HepG2 (cell line): ENCODE results near the gene CFAP100. TPM values are rescaled to one million over a fixed set of nuclear protein-coding genes. Genes with fewer than 3 reads are reported as not detected.

Experiments used
- CENPT ChIP-seq: sonication (generic); formaldehyde crosslinking; IDR thresholded peaks from 2 replicates; pipeline ENCODE4 v1.8.0; 2022; ENCODE audit warnings: low read depth, mild to moderate bottlenecking, moderate library complexity, missing genetic modification reagents
- HNF1B ChIP-seq: sonication (generic); formaldehyde crosslinking; IDR thresholded peaks from 2 replicates; pipeline ENCODE4 v1.5.1; 2020; ENCODE audit warnings: mild to moderate bottlenecking, moderate library complexity, missing genetic modification reagents
- HNF4G ChIP-seq, 2 experiments: sonication (generic) in 1 of 2; formaldehyde crosslinking in 1 of 2; IDR thresholded peaks; 2 replicates each; pipeline versions ENCODE4 v1.4.0 to v1.6.1; 2011 to 2020; ENCODE audit warnings: borderline replicate concordance in 2 of 2, low read depth in 2 of 2, mild to moderate bottlenecking in 2 of 2, low read length in 1 of 2, missing genetic modification reagents in 1 of 2, moderate library complexity in 1 of 2
- KDM6A ChIP-seq: IDR thresholded peaks from 2 replicates; pipeline ENCODE4 v1.6.1; 2016; ENCODE audit warnings: low read depth
- KLF11 ChIP-seq: IDR thresholded peaks from 2 replicates; pipeline ENCODE4 v1.6.1; 2016; ENCODE audit warnings: missing compliant biosample characterization
- LCORL ChIP-seq, 2 experiments: fragments of 450-650 bp in 1 of 2; sonication (generic) in 1 of 2; formaldehyde crosslinking in 1 of 2; IDR thresholded peaks; 2 replicates each; pipeline versions ENCODE4 v1.5.0 to v1.6.1; 2017 to 2020; ENCODE audit warnings: antibody characterized with exemption in 1 of 2, missing genetic modification reagents in 1 of 2
- MAX ChIP-seq: IDR thresholded peaks from 2 replicates; pipeline ENCODE4 v1.6.1; 2012; ENCODE audit warnings: inconsistent platforms
- MBNL3 ChIP-seq: fragments of 250-450 bp; sonication (Bioruptor Pico); conservative IDR thresholded peaks from 2 replicates; pipeline ENCODE4 v1.8.0; 2022; ENCODE audit warnings: mild to moderate bottlenecking, inconsistent platforms
- MIXL1 ChIP-seq: IDR thresholded peaks from 2 replicates; pipeline ENCODE4 v1.6.1; 2016
- NAIF1 ChIP-seq: sonication (generic); formaldehyde crosslinking; IDR thresholded peaks from 2 replicates; pipeline ENCODE4 v1.5.0; 2020; ENCODE audit warnings: mild to moderate bottlenecking, missing genetic modification reagents, borderline replicate concordance
- NFYC ChIP-seq: IDR thresholded peaks from 2 replicates; pipeline ENCODE4 v1.6.1; 2016; ENCODE audit warnings: missing genetic modification reagents, missing compliant biosample characterization
- RXRA ChIP-seq: sonication (generic); formaldehyde crosslinking; IDR thresholded peaks from 2 replicates; pipeline ENCODE4 v1.5.1; 2020; ENCODE audit warnings: missing genetic modification reagents
- ZFAT ChIP-seq: sonication (generic); formaldehyde crosslinking; conservative IDR thresholded peaks from 2 replicates; pipeline ENCODE4 v1.8.1; 2023; ENCODE audit warnings: missing genetic modification reagents, inconsistent platforms
- ZNF264 ChIP-seq: sonication (generic); formaldehyde crosslinking; IDR thresholded peaks from 2 replicates; pipeline ENCODE4 v1.4.0; 2020; ENCODE audit warnings: missing genetic modification reagents
- ZNF460 ChIP-seq: sonication (generic); formaldehyde crosslinking; IDR thresholded peaks from 2 replicates; pipeline ENCODE4 v1.5.1; 2020; ENCODE audit warnings: missing genetic modification reagents, mild to moderate bottlenecking, borderline replicate concordance
- ZNF616 ChIP-seq: sonication (generic); formaldehyde crosslinking; IDR thresholded peaks from 2 replicates; pipeline ENCODE4 v1.5.0; 2020; ENCODE audit warnings: low read depth, mild to moderate bottlenecking, missing genetic modification reagents
- ZNF660 ChIP-seq: sonication (generic); formaldehyde crosslinking; IDR thresholded peaks from 2 replicates; pipeline ENCODE4 v1.5.1; 2020; ENCODE audit warnings: mild to moderate bottlenecking, low read depth, missing genetic modification reagents, borderline replicate concordance
- ZNF670 ChIP-seq: sonication (generic); formaldehyde crosslinking; IDR thresholded peaks from 2 replicates; pipeline ENCODE4 v1.8.0; 2022; ENCODE audit warnings: mild to moderate bottlenecking, missing genetic modification reagents, borderline replicate concordance
- ZNF850 ChIP-seq: sonication (generic); formaldehyde crosslinking; conservative IDR thresholded peaks from 2 replicates; pipeline ENCODE4 v1.9.0; 2021; ENCODE audit warnings: mild to moderate bottlenecking, missing genetic modification reagents
- polyA plus RNA-seq, 8 experiments: library from polyadenylated mRNA; depleted of rRNA in 3 of 8; stranded (reverse) in 7 of 8; unstranded in 1 of 8; fragments of >200 nt; fragmentation: Illumina TruSeq in 4 of 8; extraction: Trizol in 4 of 8; gene quantifications; 2 replicates each; pipeline versions ENCODE4 v1.2.1 to v1.2.3, GENCODE V29; 2011 to 2016; ENCODE audit warnings: low read depth in 4 of 8, missing spikeins in 1 of 8, mixed read lengths in 1 of 8; ENCODE audit not compliant: insufficient read depth in 1 of 8
- total RNA-seq, 5 experiments: library from RNA; depleted of rRNA; stranded (reverse); fragments of >200 nt; fragmentation: Illumina TruSeq; extraction: Trizol; gene quantifications; 2 replicates each; pipeline ENCODE4 v1.2.3, GENCODE V29; 2016; ENCODE audit warnings: low read depth in 1 of 5
- TF ChIP-seq, protein P1 (sequence below): sonication (generic); formaldehyde crosslinking; IDR thresholded peaks from 2 replicates; pipeline ENCODE4 v1.5.0; 2020; ENCODE audit warnings: missing genetic modification reagents
- TF ChIP-seq, protein P2 (sequence below): sonication (generic); formaldehyde crosslinking; IDR thresholded peaks from 2 replicates; pipeline ENCODE4 v1.4.0; 2020; ENCODE audit warnings: mild to moderate bottlenecking, missing genetic modification reagents
- TF ChIP-seq, protein P3 (sequence below): sonication (generic); formaldehyde crosslinking; IDR thresholded peaks from 2 replicates; pipeline ENCODE4 v1.4.0; 2020; ENCODE audit warnings: missing genetic modification reagents, borderline replicate concordance

CFAP100 gene
- total and polyA plus RNA-seq, 2 of the 13 experiments (the other 11 are each of a cell fraction or from before 2014, with no cell fraction given): 0.32 TPM; not detected in 1

DNA sequence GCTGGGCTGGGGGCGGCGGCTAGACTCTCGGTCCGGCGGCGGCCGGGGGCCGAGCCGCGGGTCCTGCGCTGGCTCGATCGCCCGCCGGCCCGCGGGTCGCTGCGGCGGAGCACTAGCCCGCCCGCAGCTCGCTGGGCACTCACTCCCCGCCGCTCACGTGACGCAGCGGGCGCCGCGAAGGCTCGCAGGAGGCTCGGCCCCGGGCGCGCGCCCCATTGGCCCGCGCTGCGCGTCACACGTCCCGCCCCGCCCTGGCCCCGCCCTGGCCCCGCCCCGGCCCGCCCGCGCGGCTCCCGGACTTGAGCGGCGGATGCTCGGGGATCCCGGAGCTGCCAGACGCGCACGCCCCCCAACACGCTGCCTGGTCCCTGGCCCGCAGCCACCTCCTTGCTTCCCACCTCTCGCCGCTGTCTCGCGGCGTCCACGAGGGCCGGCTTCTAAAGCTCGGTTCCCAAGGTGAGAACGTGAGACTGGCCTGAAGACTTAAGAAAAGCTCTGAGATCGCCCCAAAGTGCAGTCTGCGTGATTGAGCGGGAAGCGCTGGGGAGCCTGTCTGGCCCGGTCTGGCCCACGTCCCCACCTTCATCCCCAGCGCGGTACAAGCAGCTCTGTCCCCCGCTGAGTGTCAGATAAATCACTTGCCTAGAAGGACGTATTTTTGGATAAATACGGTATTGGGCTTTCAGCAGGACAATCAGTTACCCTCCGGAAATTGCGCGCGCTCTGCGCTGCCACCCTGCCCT lies 37.2 kb upstream of the CFAP100 start, which contains the start of gene KLF15 (continued):
- TF ChIP-seq ZNF460 (no peak), ZNF660 (CRISPR knock-in tag) (no peak), ZNF264 (CRISPR knock-in tag) (no peak), MBNL3 (CRISPR knock-in tag) (no peak), NFYC (CRISPR knock-in tag) (0 out of 2 replicates have a peak, but pooled peaks have one; percentile 34), MAX (peak; percentile 81), KDM6A (CRISPR knock-in tag) (no peak), RXRA (CRISPR knock-in tag) (peak; percentile 25; the same call in 1 of the 2 replicates), ZNF670 (CRISPR knock-in tag) (no peak), HNF1B (CRISPR knock-in tag) (peak; percentile 37; the same call in 1 of the 2 replicates), KLF11 (CRISPR knock-in tag) (no peak), MIXL1 (CRISPR knock-in tag) (no peak), ZNF850 (CRISPR knock-in tag) (no peak), LCORL (IDR thresholded peaks at IDR 0.05) (no peak), LCORL (CRISPR knock-in tag; IDR thresholded peaks at IDR 0.05) (peak; percentile 24; the same call in 1 of the 2 replicates), NAIF1 (CRISPR knock-in tag) (peak; percentile 89), ZNF616 (CRISPR knock-in tag) (no peak), ZFAT (CRISPR knock-in tag) (no peak), HNF4G (IDR thresholded peaks at IDR 0.05; ENCODE audit: borderline replicate concordance, low read depth, low read length) (no peak), HNF4G (CRISPR knock-in tag; IDR thresholded peaks at IDR 0.05; ENCODE audit: borderline replicate concordance, low read depth) (no peak), CENPT (CRISPR knock-in tag) (no peak)
- TF ChIP-seq, protein P1, sequence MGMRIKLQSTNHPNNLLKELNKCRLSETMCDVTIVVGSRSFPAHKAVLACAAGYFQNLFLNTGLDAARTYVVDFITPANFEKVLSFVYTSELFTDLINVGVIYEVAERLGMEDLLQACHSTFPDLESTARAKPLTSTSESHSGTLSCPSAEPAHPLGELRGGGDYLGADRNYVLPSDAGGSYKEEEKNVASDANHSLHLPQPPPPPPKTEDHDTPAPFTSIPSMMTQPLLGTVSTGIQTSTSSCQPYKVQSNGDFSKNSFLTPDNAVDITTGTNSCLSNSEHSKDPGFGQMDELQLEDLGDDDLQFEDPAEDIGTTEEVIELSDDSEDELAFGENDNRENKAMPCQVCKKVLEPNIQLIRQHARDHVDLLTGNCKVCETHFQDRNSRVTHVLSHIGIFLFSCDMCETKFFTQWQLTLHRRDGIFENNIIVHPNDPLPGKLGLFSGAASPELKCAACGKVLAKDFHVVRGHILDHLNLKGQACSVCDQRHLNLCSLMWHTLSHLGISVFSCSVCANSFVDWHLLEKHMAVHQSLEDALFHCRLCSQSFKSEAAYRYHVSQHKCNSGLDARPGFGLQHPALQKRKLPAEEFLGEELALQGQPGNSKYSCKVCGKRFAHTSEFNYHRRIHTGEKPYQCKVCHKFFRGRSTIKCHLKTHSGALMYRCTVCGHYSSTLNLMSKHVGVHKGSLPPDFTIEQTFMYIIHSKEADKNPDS: no peak
- TF ChIP-seq, protein P2, sequence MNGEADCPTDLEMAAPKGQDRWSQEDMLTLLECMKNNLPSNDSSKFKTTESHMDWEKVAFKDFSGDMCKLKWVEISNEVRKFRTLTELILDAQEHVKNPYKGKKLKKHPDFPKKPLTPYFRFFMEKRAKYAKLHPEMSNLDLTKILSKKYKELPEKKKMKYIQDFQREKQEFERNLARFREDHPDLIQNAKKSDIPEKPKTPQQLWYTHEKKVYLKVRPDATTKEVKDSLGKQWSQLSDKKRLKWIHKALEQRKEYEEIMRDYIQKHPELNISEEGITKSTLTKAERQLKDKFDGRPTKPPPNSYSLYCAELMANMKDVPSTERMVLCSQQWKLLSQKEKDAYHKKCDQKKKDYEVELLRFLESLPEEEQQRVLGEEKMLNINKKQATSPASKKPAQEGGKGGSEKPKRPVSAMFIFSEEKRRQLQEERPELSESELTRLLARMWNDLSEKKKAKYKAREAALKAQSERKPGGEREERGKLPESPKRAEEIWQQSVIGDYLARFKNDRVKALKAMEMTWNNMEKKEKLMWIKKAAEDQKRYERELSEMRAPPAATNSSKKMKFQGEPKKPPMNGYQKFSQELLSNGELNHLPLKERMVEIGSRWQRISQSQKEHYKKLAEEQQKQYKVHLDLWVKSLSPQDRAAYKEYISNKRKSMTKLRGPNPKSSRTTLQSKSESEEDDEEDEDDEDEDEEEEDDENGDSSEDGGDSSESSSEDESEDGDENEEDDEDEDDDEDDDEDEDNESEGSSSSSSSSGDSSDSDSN (CRISPR knock-in tag): peak; percentile 10; the same call in 1 of the 2 replicates
- TF ChIP-seq, protein P3, sequence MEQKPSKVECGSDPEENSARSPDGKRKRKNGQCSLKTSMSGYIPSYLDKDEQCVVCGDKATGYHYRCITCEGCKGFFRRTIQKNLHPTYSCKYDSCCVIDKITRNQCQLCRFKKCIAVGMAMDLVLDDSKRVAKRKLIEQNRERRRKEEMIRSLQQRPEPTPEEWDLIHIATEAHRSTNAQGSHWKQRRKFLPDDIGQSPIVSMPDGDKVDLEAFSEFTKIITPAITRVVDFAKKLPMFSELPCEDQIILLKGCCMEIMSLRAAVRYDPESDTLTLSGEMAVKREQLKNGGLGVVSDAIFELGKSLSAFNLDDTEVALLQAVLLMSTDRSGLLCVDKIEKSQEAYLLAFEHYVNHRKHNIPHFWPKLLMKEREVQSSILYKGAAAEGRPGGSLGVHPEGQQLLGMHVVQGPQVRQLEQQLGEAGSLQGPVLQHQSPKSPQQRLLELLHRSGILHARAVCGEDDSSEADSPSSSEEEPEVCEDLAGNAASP (CRISPR knock-in tag): no peak
